HG03378 (cell line): ENCODE results near the gene KRT26.
"Not testable (repeated sequence)": the region's sequence is repeated elsewhere in the genome, so short reads cannot be mapped to it uniquely, and the experiment has no call there.

Source experiments
- ATAC-seq: cut with Tn5 transposase; IDR thresholded peaks from one replicate; pipeline ENCODE4 v1.9.1; 2021; ENCODE audit warnings: mild to moderate bottlenecking, moderate library complexity; ENCODE audit not compliant: unreplicated experiment

The KRT26 gene

GRCh38 chr17:40772101-40772500 is at the start of gene KRT26:
TSS of gene KRT26 (minus strand) at chr17:40772201. CDS start at chr17:40772113, 88 bp downstream.
- no peak for ATAC-seq

GRCh38 chr17:40821536-40821935 is 49.5 kb upstream of the KRT26 start:
- ATAC-seq: no peak

- ATAC-seq: no peak
Observed at GRCh38 chr17:40820228-40820838, 48.3 kb upstream of the KRT26 start.

GRCh38 chr17:40819528-40820125 is 47.6 kb upstream of the KRT26 start:
- no peak for ATAC-seq

- ATAC-seq: peak; percentile 52
Observed at GRCh38 chr17:40818733-40819527, 46.9 kb upstream of the KRT26 start.

GRCh38 chr17:40818343-40818732 is 46.3 kb upstream of the KRT26 start:
- no peak for ATAC-seq

- no peak for ATAC-seq
Observed at GRCh38 chr17:40817103-40817682, 45.2 kb upstream of the KRT26 start.

GRCh38 chr17:40816569-40816968 is 44.6 kb upstream of the KRT26 start:
- no peak for ATAC-seq

- no peak for ATAC-seq
Observed at GRCh38 chr17:40815381-40815780, 43.4 kb upstream of the KRT26 start.

- not testable (repeated sequence) for ATAC-seq
Observed at GRCh38 chr17:40814657-40815056, 42.7 kb upstream of the KRT26 start.

GRCh38 chr17:40813804-40814203 is 41.8 kb upstream of the KRT26 start:
- ATAC-seq: no peak

- ATAC-seq: no peak
Observed at GRCh38 chr17:40812639-40813038, 40.6 kb upstream of the KRT26 start.

GRCh38 chr17:40810494-40810893 is 38.5 kb upstream of the KRT26 start:
- ATAC-seq: no peak

- no peak for ATAC-seq
Observed at GRCh38 chr17:40809721-40810421, 37.9 kb upstream of the KRT26 start.

GRCh38 chr17:40806131-40806530 is 34.1 kb upstream of the KRT26 start:
- ATAC-seq: no peak

GRCh38 chr17:40803617-40804082 is 31.6 kb upstream of the KRT26 start:
- no peak for ATAC-seq

GRCh38 chr17:40801157-40801556 is 29.2 kb upstream of the KRT26 start:
- no peak for ATAC-seq

- no peak for ATAC-seq
Observed at GRCh38 chr17:40800381-40800780, 28.4 kb upstream of the KRT26 start.

GRCh38 chr17:40799859-40800258 is 27.9 kb upstream of the KRT26 start, which contains the start of gene KRT28:
TSS of gene KRT28 (minus strand) at chr17:40799959. CDS start at chr17:40799893, 66 bp downstream.
- no peak for ATAC-seq

GRCh38 chr17:40796846-40797245 is 24.8 kb upstream of the KRT26 start:
- ATAC-seq: no peak
